Activated naive CD4-positive, alpha-beta T cell treated with anti-CD3 and anti-CD28 coated beads, Interleukin-2, amount 50 U/mL, for 72 hours (primary cell): ENCODE results near the gene HIBADH. TPM values are rescaled to one million over a fixed set of nuclear protein-coding genes. Genes with fewer than 3 reads are reported as not detected.
"Not testable (repeated sequence)": the region's sequence is repeated elsewhere in the genome, so short reads cannot be mapped to it uniquely, and the experiment has no call there.

Experiments
- ATAC-seq, 2 donors: fragments of 150-1000 bp; cut with Tn5 transposase; 2 replicates each; pipeline ENCODE4 v1.10.0; 2021; ENCODE audit warnings: mild to moderate bottlenecking in 2 of 2, moderate library complexity in 2 of 2
- DNase-seq, 2 donors: peaks; one replicate each; pipeline ENCODE4 v3.0.0; 2021 to 2022; ENCODE audit warnings: low spot score in 2 of 2
- H3K27ac Mint-ChIP-seq, 2 donors: one replicate each; pipeline ENCODE4 v1.8.0; 2022; ENCODE audit warnings: mild to moderate bottlenecking in 2 of 2, mixed read lengths in 2 of 2
- H3K36me3 Mint-ChIP-seq, 2 donors: one replicate each; pipeline ENCODE4 v1.8.0; 2022; ENCODE audit warnings: mixed read lengths in 2 of 2
- H3K9me3 Mint-ChIP-seq, 2 donors: one replicate each; pipeline ENCODE4 v1.8.0; 2022; ENCODE audit warnings: mixed read lengths in 2 of 2
- total RNA-seq, 2 donors: library from RNA; stranded (reverse); gene quantifications; one replicate each; pipeline ENCODE4 v1.2.3, GENCODE V29; 2022

Gene HIBADH
- total RNA-seq, 2 donors from 2014 or later, result 15.8 to 18.4 TPM

DNA sequence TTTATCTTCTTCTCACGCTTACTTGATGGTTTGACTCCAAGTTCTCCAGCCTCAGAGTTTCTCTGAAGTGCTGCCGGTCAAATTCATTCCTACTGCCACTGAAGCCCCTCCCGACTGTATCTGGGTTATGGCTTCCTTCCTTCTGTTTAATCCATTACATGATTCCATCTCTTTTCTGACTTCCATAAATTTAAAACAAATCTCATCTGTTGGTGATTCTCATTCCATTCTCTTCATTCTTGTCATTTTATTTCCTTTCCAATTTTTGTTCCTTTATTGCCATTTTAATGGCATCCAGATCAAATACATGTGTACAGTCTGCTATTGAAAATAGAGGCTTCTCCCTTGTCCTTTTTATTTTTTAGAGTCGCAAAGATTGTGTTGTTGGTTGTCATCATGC, 25.4 kb upstream of the HIBADH start:
- ATAC-seq (no peak), DNase-seq (no peak)
- peaks cover 5% of the 10 kb centered on the region in 2 donors for H3K9me3 Mint-ChIP-seq
- H3K36me3 Mint-ChIP-seq, result peaks cover 0 to 8% of the 10 kb centered on the region in 2 donors
- H3K27ac Mint-ChIP-seq, result no peak overlapping the region

DNA sequence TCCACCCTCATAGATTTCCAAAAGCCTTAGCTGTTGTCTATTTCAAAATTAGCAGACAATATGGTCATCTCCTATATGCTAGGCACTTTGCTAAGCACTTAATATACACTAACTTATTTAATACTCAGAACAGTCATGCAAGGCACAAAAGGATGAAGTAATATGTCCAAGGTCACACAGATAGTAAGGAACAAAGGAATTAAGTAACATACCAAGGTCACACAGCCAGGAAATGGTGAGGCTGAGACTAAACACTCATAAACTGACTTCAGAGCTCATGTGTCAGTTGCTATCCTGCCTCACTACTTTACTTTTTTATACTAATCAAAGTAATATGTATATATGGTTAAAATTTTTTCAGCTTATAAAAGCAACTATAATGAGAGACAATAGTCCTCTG, 23.6 kb upstream of the HIBADH start:
- Mint-ChIP-seq H3K9me3 (peaks cover 5% of the 10 kb centered on the region in 2 donors), H3K36me3 (peaks cover 0 to 8% of the 10 kb centered on the region in 2 donors), H3K27ac (no peak overlapping the region)
- DNase-seq (no peak), ATAC-seq (no peak)

DNA sequence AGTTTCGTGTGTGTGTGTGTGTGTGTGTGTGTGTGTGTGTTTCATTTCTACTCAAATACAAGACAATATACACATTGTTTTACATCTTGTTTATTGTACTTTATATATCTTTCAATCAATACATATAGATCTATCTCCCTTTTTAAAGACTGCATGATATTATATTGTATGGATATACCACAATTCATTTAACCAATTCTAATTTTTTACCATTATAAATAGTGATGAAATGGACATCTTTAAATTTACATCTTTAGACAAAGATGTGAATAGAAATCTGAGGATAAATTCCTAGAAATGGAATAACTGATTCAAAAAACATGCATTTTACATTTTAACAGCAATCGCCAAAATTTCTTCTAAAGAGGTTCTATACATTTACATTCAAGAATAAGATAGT, 23.2 kb upstream of the HIBADH start:
- Mint-ChIP-seq H3K36me3 (peaks cover 0 to 8% of the 10 kb centered on the region in 2 donors), H3K27ac (no peak overlapping the region), H3K9me3 (peaks cover 5% of the 10 kb centered on the region in 2 donors)
- ATAC-seq, result no peak
- no peak for DNase-seq

DNA sequence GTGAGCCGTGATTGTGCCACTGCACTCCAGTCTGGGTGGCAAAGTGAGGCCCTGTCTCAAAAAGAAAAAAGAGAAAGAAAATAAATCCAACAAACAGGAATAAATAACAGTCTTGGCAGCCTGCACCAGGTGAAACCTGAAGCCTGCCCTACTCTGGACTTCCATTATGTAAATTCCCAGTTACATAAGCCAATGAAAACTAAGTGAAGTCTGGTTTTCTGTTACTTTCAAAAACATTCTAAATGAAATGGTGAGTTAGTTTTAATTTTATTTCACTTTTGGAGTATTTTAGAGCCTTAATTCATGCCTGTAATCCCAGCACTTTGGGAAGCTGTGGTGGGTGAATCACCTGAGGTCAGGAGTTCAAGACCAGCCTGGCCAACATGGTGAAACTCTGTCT, 22.5 kb upstream of the HIBADH start:
- DNase-seq (no peak), ATAC-seq (no peak)
- Mint-ChIP-seq H3K9me3 (peaks cover 5% of the 10 kb centered on the region in 2 donors), H3K36me3 (peaks cover 0 to 8% of the 10 kb centered on the region in 2 donors), H3K27ac (no peak overlapping the region)

DNA sequence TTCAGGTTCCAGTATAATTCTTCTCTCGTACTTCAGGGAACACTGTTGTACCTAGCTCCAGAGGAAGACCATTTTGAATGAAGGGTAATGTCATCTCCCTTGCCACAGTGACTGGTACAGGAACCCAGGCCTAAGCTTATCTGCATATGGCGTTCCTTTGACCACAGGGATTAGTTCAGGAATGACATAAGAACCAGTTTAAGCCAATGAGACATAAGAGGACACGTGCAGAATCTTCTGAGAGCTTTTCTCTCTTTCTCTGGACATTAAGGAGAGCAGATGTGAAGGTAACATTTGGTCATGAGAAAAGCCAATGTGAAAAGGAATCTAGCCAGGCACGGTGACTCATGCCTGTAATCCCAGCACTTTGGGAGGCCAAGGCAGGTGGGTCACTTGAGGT, 21.8 kb upstream of the HIBADH start:
- Mint-ChIP-seq H3K36me3 (peaks cover 0 to 8% of the 10 kb centered on the region in 2 donors), H3K27ac (no peak overlapping the region), H3K9me3 (peaks cover 5% of the 10 kb centered on the region in 2 donors)
- ATAC-seq (no peak), DNase-seq (no peak)

DNA sequence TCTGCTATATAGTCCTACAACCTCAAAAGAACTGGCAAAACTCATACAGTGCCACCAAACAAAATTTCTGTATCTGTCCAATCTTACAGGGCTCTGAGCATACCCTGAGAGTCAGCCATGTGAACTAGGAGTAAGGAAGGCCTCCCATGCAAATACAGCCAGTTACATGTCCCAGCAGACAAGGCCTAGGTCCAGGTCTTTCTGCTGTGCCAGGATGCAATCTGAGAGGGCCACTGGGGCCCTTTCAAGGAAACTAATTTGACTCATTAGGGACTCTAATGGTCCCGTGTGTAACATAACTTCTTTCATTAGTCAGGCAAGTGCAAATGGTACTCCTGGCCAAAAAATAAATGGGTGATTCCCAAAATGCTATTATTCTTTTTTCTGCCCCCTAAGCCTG, 17.9 kb upstream of the HIBADH start:
- DNase-seq, result no peak
- Mint-ChIP-seq H3K36me3 (no peaks in the 10 kb centered on the region), H3K9me3 (no peaks in the 10 kb centered on the region), H3K27ac (no peak overlapping the region)
- no peak for ATAC-seq

DNA sequence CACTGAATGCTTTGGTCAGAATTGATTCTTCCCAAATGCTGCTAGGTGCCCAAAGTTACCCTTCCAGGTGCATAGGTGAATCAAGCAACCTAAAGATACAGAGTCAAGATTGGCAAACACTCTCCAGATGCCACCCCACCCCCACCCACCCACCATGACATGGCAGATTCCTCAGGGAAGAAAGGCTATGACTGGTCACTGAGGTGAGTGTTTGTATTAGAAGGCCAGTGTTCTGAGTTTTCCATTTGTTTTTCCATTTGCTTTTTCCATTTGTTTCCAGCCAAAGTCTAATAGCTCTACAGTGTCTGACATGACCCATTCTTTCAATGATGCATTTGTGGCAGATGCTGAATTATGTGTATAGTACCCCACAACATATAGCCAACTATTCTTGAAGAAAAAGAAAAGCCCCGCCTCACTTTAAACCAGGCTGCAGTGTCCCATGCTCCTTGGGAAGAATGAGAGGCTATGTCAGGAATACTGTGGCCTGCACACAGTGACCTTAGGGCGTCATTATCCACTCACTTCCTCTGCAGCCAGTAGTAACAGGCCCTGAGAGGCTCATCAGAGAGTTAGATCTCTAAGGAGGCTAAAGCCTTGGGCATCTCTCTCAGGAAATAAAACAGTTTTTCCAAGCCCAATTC, 16.1 kb upstream of the HIBADH start:
- H3K9me3 Mint-ChIP-seq, result no peaks in the 10 kb centered on the region
- no peak overlapping the region for H3K27ac Mint-ChIP-seq
- ATAC-seq, result no peak
- DNase-seq, result no peak
- H3K36me3 Mint-ChIP-seq, result no peaks in the 10 kb centered on the region

DNA sequence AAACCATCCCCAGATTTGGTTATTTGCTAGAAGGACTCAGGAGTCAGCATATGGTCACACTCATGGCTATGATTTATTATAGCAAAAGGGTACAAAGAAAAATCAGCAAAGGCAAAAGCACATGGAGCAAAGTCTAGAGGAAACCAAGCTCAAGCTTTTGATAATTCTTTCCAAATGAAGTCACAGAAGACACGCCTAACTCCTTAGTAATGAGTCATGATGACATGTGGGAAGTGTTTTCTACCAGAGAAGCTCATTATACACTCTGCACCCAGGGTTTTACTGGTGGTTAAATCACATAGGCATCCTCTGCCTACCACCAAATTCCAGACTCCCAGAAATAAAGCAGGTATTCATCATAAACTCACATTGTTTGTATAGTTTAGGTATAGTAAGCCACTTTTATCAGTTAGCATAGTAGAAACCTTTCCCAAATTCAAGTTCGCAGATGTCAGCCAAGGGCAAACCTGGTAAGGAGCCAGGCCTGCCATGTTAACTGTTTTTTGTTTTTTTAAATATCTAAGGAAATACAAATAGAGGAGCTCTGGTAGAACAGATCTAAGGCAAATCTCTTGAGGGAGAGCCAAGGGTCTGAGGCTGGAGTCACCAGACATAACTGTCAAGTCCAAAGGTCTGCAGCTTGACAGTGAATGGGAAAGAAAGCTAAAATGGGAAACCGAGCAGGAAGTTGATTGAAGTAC, 15.4 kb upstream of the HIBADH start:
- Mint-ChIP-seq H3K9me3 (no peaks in the 10 kb centered on the region), H3K36me3 (no peaks in the 10 kb centered on the region), H3K27ac (no peak overlapping the region)
- no peak for DNase-seq
- peak; percentile 39 to 67 for ATAC-seq

DNA sequence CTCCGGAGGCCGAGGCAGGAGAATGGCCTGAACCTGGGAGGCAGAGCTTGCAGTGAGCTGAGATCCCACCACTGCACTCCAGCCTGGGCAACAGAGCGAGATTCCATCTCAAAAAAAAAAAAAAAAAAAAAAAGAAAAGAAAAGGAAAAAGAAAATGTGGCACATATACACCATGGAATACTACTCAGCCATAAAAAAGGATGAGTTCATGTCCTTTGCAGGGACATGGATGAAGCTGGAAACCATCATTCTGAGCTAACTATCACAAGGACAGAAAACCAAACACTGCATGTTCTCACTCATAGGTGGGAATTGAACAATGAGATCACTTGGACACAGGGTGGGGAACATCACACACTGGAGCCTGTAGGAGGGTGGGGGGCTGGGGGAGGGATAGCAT, 11.4 kb upstream of the HIBADH start:
- not testable (repeated sequence) for H3K9me3 Mint-ChIP-seq, H3K27ac Mint-ChIP-seq, ATAC-seq, DNase-seq, H3K36me3 Mint-ChIP-seq

DNA sequence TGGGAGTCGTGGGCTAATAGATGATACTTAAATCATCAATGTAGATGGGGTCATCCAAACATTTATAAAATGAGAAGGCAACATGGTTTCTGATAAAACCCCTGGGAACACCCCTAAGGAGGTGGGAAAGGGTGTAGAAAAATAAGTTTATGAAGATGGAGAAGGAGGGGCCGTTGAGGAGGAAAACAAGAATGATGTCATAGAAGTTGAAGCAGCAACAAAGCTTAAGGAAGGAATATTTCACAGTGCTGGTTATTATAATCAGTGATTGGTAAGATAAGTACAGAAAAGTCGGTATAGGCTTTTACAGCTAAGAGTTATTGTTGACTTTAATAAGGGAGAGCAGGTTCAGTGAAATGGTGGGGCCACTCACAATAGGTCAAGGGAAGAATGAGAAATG, 9.0 kb upstream of the HIBADH start:
- Mint-ChIP-seq H3K36me3 (no peaks in the 10 kb centered on the region), H3K9me3 (no peaks in the 10 kb centered on the region), H3K27ac (no peak overlapping the region)
- DNase-seq, result no peak
- no peak for ATAC-seq

DNA sequence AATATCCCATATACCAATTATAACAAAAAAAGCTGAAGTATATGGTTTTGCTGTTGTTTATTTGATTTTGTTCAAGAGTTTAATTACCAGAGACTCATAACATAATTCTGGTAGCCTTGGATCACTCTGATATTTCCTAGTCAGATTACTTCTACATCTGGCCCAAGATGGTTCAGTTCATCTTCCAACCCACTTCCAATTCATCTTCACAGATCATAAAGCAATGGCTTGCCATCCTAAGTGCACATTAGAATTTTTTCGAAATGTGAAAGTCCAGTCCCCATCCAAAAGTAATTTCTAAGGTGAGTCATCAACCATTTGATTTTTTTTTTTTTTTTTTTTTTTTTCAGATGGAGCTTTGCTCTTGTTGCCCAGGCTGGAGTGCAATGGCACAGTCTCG, 8.0 kb upstream of the HIBADH start:
- Mint-ChIP-seq H3K27ac (no peak overlapping the region), H3K9me3 (no peaks in the 10 kb centered on the region), H3K36me3 (no peaks in the 10 kb centered on the region)
- ATAC-seq (no peak), DNase-seq (no peak)

DNA sequence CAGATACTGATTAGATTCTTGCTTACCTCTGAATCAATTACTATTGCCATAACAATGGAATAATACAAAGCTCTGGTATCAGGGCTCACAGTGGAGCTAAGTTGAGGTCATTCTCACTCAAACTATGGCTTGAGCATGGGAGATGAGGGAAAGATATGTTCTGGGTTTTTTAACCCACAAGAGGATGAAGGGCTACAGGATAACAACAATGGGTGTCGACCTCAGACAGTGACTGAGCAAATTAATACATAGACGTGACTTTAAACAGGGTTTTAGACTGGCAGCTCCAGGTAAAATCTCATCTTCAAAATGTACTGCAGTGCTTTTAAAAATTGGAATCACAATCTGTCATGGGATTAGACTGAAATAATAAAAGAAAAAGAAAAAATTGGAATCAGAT, 7.5 kb upstream of the HIBADH start:
- no peak overlapping the region for H3K27ac Mint-ChIP-seq
- no peak for DNase-seq
- no peak for ATAC-seq
- no peaks in the 10 kb centered on the region for H3K9me3 Mint-ChIP-seq
- H3K36me3 Mint-ChIP-seq, result no peaks in the 10 kb centered on the region

DNA sequence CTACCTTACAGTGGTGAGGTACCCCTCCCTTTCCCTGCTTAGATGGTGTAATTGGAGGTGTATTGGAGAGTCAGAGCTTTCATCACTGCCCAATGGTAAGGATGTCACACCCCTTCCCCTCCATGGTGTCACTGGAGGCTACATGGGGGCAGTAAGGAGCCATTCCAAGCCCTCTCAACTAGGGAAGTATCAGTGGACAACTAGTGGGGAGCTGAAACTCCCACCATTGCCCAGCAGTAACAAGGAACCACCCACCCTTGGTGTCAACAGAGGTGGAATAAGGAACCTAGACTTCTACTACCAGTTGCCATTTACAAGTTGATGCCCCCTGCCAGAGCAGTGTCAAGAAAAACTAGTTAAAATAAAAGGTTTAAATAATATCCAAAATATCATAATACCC, 2.8 kb upstream of the HIBADH start:
- H3K9me3 Mint-ChIP-seq, result no peaks in the 10 kb centered on the region
- DNase-seq, result no peak
- H3K36me3 Mint-ChIP-seq, result no peaks in the 10 kb centered on the region
- no peak overlapping the region for H3K27ac Mint-ChIP-seq
- no peak for ATAC-seq

DNA sequence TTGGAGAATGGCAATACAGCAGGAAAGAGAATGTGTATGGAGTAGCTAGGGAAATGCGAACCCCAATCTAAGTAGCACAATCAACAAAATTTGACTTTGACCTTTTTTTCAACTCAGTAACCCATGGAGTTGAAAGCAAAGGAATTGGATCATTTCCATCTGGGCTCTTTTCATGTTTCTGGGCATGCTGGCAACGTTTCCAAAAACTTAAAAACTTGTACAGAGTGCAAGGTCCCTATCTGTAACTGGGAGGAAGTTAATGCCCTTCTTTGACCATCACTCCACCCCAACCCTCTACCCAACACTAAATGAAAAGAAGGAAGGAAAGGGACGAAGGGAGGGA, 1.3 kb upstream of the HIBADH start:
- DNase-seq (no peak), ATAC-seq (no peak)
- H3K36me3 Mint-ChIP-seq, result no peaks in the 10 kb centered on the region
- no peaks in the 10 kb centered on the region for H3K9me3 Mint-ChIP-seq
- H3K27ac Mint-ChIP-seq, result peak overlapping the region in 1 of 2 donors; percentile 68

DNA sequence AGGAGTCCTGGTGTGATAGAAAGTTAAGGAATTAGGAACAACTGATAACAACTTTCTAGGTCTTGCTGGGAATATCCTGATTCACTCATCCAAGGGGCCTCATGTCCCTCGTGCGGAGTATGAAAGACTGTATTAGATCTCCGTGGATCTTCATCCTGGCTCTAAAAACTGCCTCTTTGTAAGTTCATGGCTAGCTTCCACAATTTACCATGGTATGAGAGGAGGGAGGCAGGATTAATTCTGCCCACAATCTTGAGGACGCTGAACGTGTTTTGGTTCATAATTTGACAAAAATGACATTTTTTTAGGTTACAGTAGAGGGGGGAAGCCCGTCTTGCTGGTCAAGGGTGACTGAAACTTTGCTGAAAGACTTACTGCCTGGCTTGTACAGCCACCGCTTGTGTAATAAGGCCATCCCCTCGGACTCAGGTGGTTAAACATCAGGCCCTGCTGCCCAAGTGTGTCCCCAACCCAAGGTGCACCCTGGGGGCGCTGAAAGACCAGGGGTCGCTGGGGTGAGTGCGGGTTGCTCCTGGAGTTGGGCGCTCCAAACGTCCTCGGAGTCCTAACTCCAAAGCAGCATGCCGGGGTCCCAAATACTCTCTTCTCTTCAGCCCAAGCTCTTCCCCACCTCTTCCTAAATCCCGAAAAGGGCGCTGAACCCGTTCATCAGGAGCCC, 733 bp downstream of the HIBADH start:
- DNase-seq (no peak), ATAC-seq (no peak)
- H3K36me3 Mint-ChIP-seq, result no peaks in the 10 kb centered on the region
- no peaks in the 10 kb centered on the region for H3K9me3 Mint-ChIP-seq
- peak overlapping the region; percentile 9 to 85 for H3K27ac Mint-ChIP-seq

DNA sequence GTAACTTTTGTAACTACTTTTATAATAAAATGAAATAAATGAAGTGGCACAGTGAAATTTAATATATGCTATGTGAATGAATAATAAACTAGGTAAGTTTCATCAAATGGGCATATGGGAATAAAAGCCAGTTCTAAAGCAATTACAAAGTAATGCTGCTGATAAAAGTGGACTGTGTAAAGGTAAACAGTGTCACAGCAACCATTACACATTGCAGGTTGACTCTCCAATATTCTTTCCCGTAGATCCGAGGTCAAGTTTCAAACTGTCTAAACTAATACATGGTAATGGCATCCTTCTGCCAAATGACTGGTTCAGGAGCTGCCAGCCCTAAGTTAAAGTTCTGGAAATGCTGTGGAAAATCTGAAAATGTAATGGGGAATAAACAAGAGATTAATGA, 6.0 kb downstream of the HIBADH start:
- no peak for ATAC-seq
- no peaks in the 10 kb centered on the region for H3K36me3 Mint-ChIP-seq
- no peak overlapping the region for H3K27ac Mint-ChIP-seq

DNA sequence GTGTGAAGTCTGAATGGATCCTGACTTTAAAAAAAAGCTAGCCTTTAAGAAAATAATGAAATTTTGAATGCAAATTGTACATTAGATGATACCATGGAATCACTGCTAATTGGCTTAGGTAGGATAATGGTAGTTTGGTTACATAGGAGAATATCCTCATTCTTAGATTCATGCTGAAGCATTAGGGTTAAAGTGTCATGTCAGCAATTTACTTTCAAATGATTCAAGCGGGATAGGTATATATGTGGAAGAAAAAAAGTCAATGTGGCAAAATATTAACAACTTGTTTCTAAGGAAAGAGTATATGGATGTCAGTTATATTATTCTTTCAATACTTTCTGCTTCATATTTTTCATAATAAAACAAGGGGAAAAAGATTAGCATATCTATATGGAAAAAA, 7.5 kb downstream of the HIBADH start:
- no peak for ATAC-seq
- no peak for DNase-seq
- no peaks in the 10 kb centered on the region for H3K9me3 Mint-ChIP-seq
- H3K36me3 Mint-ChIP-seq, result no peaks in the 10 kb centered on the region
- no peak overlapping the region for H3K27ac Mint-ChIP-seq

More for the DNA sequence above, 6.0 kb downstream of the HIBADH start:
- no peaks in the 10 kb centered on the region for H3K9me3 Mint-ChIP-seq
- no peak for DNase-seq

DNA sequence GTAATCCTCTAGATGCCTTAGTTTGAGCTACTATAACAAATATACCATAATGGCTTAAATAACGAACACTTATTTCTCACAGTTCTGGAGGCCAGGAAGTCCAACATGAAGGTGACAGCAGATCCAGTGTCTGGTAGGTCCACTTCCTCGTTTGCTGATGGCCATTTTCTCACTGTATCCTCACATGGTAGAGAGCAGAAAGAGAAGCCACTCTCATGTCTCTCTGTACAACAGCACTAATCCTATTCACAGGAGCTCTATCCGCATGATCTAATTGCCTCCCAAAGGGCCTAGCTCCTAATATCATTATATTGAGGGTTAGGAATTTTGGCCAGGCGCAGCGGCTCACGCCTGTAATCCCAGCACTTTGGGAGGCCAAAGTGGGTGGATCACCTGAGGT, 10.2 kb downstream of the HIBADH start:
- ATAC-seq, result no peak
- no peak for DNase-seq
- no peaks in the 10 kb centered on the region for H3K9me3 Mint-ChIP-seq
- H3K27ac Mint-ChIP-seq, result no peak overlapping the region
- peaks cover 0 to 4% of the 10 kb centered on the region in 2 donors for H3K36me3 Mint-ChIP-seq
